ENCODE data around the gene NCOR2.

DNA sequence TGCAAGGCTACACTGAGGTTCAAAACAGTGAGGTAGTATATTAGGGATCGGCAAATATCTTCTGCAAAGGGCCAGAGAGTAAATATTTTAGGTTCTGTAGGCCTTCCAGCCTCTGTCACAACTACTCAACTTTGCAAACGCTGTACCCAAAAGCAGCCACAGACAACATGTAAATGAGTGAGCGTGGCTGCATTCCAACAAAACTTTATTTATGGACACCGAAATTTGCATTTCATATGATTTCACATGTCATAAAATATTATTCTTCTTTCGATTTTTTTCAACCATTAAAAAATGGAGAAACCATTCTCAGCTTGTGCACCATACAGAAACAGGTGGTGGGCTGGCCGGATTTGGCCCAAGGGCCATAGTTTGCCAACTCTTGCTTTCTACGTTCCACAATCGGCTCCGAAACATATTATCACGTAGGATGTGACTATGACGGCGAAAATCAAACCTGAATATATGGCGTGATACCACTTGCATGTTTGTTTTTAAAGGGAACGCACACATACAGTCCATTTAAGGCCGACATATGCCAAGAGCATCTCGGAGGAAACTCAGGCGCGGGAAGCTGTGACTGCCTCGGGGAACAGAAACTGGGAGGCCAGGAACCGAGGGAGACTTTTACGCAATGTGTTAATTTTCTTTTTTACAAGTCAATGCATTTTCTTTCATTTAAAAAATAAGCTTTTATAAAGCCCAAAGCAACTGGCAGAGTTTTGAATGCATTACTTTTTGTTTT lies 7.1 kb downstream of the NCOR2 start:
- TF ChIP-seq POLR2A (IDR thresholded peaks at IDR 0.05) (no peak), EP300 (IDR thresholded peaks at IDR 0.05; ENCODE audit: low read depth) (no peak), POLR2AphosphoS5 (IDR thresholded peaks at IDR 0.05) (no peak)
- TF ChIP-seq, protein P1, sequence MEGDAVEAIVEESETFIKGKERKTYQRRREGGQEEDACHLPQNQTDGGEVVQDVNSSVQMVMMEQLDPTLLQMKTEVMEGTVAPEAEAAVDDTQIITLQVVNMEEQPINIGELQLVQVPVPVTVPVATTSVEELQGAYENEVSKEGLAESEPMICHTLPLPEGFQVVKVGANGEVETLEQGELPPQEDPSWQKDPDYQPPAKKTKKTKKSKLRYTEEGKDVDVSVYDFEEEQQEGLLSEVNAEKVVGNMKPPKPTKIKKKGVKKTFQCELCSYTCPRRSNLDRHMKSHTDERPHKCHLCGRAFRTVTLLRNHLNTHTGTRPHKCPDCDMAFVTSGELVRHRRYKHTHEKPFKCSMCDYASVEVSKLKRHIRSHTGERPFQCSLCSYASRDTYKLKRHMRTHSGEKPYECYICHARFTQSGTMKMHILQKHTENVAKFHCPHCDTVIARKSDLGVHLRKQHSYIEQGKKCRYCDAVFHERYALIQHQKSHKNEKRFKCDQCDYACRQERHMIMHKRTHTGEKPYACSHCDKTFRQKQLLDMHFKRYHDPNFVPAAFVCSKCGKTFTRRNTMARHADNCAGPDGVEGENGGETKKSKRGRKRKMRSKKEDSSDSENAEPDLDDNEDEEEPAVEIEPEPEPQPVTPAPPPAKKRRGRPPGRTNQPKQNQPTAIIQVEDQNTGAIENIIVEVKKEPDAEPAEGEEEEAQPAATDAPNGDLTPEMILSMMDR (IDR thresholded peaks at IDR 0.05) = no peak

Measured in transverse colon (tissue), 4 donors.